Stimulated activated CD8-positive, alpha-beta memory T cell treated with anti-CD3 and anti-CD28 coated beads, Interleukin-15, amount 100 ng/mL, for 1 hour (primary cell): ENCODE data around the gene TAF11.
"Not testable (repeated sequence)": the region's sequence is repeated elsewhere in the genome, so short reads cannot be mapped to it uniquely, and the experiment has no call there.

Source experiments
- DNase-seq: peaks from one replicate; pipeline ENCODE4 v3.0.0-alpha.2; 2020; ENCODE audit warnings: low read depth

The TAF11 gene

DNA sequence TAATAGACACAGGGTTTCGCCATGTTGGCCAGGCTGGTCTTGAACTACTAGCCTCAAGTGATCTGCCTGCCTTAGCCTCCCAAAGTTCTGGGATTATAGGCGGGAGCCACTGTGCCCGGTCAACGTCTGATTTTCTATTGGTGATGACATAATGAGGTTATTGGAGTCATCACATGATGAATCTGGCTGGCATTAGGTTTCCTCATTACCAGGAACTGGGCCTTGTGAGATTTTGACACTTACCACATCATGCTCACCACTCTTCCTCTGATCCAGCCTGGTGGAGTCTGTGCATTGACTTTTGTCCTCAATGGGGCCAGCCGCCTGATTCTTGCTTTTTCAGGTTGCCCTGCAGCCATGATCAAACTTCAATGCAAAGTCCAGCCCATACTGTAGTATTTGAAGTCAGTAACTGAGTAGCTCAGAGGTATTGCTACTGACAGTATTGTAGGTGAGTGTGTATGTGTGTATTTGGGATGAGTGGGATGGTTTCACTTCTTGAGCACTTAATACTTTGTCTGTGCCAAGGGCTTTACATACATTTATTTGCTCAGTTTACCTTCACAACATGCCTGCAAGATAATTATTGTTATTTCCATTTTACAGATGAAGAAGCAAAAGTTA is 17.3 kb upstream of the TAF11 start:
- DNase-seq = no peak

DNA sequence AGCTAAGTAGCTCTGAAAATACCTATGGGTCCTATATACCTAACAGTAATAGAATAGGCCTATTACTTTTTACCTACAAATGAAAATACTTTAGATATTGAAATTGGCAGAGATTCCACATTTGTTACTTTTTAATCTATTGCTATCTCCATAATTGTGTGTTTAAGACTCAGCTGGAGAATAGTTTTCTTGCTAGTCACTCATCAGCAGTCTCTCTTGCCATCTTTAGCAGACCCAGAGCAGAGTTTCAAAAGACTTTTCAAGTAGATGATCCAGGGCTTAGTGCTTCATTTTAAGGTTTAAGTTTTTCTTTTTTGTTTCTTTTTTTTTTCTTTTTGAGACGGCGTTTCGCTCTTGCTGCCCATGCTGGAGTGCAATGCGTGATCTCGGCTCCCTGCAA is 14.1 kb upstream of the TAF11 start:
- no peak for DNase-seq

DNA sequence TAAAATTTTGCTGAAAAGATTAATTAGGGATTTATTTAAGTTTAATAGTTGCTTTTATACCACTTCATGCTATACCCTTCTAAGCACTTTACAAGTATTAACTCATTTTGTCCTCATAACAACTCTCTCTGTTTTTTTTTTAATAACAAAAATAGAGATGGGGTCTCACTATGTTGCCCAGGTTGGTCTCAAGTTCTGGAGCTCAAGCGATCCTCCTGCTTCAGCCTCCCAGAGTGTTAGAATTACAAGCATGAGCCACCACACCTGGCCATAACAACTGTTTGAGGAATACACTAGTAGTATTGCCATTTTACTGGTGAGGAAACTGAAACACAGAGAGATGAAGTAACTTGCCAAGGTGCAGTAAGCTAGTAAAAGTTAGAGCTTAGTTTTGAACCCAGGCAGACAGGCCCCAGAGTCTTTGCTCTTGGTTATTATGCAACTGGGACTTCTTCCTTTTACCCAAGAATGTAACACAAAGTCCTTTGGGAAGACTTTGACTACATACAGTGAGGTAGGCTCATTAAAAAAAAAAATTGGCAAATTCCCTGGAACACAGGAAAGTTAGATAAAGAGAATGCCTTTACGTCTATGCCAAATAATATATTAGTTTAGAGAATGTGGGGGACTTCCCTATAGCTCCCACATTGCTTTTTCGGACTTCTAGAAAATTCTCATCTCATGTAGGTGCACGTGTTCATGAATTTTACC is 12.6 kb upstream of the TAF11 start:
- no peak for DNase-seq

DNA sequence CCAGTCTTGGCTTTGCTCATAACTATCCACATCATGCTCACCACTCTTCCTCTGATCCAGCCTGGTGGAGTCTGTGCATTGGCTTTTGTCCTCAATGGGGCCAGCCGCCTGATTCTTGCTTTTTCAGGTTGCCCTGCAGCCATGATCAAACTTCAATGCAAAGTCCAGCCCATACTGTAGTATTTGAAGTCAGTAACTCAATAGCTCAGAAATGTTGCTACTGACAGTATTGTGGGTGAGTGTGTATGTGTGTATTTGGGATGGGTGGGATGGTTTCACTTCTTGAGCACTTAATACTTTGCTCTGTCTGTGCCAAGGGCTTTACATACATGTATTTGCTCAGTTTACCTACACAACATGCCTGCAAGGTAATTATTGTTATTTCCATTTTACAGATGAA is 11.9 kb upstream of the TAF11 start:
- DNase-seq = not testable (repeated sequence)

DNA sequence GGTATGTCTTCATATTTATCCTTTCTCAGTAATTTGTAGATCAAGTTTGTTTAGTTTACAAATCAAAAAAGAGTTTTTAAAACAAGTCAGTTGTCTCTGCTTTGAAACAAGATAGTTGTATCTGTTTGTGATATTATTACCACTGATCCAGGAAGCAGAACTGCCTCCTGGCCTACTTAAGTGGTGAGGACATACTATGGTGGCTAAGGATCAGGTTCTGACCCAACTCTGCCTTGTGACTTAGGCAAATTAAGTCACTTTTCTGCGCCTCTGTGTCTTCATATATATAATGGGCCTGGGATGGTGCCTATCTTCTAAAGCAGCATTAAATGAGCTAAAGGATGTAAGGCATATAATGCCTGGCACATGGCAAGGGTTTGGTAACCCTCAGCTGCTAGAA is 9.9 kb upstream of the TAF11 start:
- DNase-seq = no peak

DNA sequence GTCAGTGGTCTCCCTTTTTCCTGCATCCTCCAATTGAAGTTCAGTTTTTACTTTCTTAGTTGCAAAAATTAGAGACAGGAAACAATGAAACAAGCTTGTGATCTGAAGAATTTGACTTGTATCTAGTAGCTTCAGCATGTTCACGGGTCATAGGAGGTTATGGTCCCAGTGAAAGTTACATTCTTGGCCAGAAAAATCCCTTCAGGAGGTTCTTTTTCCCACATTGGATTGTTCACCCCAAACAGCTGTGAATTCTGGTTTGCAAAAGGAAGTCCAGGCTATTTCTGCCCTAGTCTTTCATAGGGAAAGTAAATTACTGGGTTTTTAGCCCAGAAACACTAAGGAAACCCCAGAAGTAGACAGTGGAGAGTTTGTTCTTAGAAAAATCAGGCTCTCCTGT is 9.3 kb upstream of the TAF11 start:
- DNase-seq = no peak

DNA sequence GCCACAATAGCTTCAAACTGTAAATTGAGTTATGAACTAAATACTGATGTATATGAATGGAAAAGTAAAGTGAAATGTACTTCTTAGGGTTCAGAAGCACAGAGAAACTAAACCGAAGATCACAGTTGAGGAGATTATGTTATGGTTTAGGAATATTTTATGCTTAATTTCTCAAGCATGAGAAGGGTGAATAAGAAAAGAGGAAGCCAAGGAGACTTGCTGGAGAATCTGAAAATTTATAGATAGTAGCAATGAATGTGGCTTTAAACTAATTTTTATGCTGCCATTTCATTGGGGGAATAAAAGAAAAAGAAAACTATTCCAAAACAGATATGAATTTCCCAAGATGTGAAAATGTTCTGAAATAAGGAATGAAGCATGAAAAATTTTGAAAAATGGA is 6.9 kb upstream of the TAF11 start:
- no peak for DNase-seq

DNA sequence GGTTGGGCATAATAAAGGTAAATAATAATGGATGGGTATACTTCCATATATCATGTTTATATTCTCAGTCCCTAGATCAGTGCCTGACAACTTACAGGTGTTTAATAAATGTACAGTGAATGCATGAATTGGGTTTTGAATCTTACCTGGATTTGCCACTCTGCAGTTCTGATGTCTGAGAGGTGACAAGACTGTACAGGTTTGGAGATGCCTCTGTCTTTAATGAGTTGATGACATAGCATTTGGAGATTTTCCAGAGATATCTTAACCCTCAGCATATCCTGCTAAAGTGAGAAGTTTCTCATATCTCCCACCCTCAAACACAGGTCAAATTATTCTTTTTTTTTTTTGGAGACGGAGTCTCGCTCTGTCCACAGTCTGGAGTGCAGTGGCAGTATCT is 3.5 kb upstream of the TAF11 start:
- no peak for DNase-seq

DNA sequence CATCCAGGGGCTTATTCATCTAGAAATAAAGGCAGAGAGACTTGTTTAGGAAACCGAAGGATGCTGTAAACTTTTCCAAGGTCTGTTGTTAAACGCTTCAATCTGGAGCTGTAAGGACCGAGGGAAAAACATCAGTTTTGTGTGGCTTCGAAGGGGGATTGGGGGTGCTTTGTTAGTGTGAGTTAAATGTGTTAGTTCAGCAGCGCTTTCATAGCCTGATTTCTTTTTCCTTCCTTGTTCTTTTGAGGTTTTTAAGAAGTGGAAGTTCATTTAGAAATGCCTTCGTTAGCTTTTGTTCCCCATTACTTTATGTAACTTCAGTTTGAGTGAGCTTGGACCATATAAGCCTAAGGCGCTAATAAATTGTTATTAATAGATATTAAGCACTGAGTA is 2.7 kb upstream of the TAF11 start:
- no peak for DNase-seq

DNA sequence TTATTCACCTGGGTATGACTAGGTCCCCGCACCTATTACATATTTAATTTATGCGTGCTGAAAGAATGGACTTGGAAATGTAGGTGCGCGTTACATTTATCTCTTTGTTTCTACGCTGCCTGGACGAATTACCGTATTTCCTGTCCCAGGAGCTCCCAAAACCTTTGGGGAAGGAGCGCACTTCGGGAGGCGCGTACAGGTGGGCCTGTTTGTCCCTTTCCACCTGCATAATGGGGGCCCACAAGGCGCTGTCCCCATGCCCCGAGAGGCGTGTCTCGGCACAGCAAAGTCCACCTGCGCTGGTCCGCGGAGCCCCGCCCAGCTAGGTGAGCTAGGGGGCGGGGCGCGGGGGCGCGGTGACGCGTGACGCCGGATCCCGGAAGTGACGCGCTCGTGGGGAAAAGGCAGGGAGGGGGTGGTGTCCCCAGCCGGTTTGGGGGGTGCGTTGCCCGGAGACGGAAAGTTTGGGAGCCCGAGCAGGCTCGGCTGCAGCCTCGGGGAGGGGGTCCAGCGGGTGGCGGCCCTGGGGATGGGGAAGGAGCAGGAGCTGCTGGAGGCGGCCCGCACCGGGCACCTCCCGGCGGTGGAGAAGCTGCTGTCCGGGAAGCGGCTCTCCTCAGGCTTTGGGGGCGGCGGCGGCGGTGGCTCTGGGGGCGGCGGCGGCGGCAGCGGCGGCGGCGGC is 1.2 kb upstream of the TAF11 start, which contains the start of gene ANKS1A:
TSS of gene ANKS1A (plus strand) at position 382 of the 682 bp plus-strand sequence. CDS start at position 530, 148 bp downstream.
- DNase-seq = peak; percentile 87

DNA sequence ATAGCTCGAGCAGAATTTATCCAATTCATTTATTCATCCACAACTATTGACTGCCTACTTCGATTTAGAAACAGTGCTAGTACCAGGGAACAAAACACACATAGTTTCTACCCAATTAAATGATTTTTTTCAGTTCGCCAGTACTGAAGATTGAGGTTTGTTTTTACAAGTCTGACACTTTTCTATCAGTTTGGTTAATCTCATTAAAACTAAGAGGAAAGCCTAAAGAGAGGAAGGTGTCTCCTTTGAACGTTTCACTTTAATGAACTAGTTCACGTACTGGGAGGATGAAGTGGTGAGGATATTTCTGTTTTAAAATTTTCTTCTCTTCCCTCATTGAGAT is 643 bp upstream of the TAF11 start:
- no peak for DNase-seq

DNA sequence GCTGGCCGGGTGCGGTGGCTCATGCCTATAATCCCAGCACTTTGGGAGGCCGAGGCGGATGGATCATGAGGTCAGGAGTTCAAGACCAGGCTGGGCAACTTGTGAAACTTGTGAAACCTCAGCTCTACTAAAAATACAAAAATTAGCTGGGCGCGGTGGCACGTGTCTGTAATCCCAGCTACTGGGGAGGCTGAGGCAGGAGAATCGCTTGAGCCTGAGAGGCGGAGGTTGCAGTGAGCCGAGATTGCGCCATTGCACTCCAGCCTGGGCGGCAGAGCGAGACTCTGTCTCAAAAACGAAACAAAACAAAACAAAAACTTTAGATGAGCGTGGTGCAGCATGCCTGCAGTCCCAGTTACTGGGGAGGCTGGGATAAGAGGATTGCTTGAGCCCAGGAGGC is 2.0 kb downstream of the TAF11 start:
- DNase-seq = not testable (repeated sequence)

DNA sequence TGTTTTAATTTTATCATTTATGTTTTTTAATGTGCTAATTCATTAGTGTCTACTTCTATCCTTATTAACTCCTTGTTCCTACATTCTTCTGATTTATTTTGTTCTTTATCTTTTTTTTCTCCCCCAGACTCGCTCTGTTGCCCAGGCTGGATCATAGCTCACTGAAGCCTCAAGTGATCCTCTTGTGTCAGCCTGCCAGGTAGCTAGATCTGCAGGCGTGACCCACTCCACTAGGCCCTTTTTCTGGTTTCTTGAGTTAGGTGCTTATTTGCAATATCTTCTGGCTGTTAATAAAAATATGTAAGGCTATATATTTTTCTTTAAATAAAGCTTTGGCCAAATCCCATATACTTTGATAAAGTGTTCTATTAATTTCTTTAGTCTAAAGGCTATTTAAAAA is 2.8 kb downstream of the TAF11 start:
- DNase-seq = no peak

DNA sequence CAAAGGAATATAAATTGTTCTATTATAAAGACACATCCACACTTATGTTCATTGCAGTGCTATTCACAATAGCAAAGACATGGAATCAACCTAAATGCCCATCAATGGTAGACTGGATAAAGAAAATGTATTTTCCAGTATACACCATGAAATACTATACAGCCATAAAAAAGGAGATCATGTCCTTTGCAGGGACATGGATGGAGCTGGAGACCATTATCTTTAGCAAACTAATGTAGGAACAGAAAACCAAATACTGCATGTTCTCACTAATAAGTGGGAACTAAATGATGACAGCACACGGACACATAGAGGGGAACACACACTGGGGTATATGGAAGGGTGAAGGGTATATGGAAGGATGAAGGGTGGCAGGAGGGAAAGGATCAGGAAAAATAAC is 3.8 kb downstream of the TAF11 start:
- DNase-seq = not testable (repeated sequence)

DNA sequence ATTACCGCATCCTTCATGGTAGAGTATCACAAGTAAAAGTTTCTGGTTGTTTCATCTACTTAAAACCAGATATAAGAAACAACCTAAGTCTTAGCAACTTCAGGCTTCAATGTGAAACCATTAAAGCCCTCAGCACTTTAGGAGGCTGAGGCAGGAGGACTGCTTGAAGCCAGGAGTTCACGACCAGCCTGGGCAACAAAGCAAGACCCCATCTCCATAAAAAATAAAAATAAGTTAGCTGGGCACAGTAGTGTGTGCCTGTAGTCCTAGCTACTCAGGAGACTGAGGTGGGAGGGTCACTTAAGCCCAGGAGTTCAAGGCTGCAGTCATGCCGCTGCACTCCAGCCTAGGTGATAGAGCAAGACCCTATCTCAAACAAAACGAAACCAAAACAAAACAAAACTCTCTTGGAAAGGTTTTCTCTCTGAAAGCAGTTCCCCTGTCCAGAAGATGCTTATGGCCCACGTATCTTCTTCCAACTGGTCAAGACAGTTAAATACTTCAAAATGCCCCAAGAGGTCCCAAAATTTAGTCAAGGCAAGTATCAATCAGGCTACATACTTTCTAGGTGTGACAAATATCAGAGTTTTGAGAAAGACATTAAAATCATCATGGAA is 9.9 kb downstream of the TAF11 start:
- DNase-seq = no peak

DNA sequence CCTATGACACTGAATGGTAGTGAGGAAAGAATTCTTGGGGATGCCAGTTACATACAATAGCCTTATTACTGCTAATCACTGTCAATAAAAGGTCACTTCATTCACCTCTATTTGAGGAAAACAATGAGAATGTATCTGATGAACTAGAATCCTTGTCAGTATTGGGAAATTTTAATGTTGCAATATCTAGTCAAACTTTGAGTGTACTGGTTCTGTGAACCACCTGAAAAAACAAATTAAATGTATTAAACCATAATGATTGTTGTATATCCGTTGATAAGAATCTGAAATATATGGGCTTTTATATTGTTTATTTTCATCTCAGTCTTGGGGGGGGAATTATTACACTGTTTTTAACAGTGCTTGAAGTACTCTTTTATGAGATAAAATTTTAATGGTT is 10.6 kb downstream of the TAF11 start:
- DNase-seq = no peak

DNA sequence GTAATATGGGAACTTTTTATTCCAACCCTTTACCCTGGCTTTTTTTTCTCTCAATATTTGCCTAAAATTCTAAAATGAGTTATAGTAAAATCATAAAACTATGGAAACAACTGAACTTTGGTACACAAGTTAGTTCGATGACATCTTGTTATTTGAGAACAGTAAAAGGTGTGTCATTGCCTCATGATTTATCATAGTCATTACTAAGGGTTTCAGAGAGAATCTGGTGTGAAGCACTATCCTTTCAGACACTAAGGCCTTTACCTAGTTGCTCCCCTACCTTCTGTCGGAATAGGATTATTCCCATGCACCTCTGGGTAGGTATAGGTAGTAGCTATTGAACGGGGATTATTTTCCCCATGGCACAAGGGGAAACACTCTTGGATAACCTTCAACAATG is 11.4 kb downstream of the TAF11 start:
- DNase-seq = no peak

DNA sequence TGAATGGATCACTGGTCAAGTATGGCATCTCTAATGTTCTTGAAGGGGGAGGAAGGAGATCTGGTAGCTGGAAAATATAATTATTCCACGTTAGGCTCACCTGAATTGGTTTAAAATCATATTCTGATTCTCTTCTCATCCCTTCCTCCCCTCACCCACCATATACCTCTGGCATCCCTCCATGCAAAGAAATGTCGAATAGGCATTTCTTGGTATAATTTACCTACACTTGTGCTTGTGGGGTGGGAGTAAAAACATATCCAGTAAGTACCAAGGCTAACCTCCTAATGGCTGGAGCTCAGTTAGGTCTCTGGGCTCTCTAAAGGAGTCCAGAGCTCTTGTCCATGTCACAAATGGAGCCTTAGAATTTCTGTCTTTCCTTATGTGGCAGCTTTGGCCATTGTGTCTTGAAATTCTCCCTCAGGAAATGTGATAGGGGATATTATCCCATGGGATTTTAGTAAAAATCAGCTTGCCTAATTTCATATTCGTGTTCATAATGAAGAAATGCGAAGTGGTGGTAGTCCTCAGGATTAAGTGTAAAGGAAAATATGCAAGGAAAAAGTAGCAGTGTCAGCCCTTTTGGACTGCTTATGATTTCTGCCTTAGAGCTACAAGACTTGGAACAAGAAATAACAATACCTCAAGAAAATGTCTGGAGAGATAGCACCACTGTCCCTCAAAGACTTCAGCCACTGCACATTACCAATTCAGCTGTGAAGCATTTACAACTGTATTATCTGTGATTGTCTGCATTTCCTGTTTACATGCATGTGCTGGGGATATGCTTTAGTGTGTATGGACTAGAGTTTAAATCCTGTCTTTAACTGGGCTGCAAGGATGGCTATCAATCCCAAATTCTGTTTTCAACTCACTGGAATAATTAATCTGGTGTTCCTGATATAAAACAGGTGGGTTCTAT is 12.3 kb downstream of the TAF11 start:
- DNase-seq = no peak

DNA sequence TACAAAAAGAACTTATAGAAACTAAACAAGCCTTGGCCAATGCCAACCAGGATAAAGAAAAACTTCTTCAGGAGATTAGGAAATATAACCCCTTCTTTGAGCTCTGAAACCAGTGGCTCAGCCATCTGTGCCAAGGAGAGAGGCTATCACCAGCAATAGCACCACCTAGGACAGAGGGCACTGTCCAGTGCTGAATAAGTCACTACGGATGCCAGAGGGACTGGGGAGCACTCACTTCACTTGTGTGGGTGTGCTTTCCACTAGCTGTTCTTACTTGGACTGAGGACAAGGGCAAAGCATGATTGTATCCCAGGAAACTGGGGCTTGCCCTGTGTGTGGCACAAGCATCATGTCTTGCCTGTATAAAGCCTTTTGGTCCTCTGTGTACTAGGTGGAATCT is 15.5 kb downstream of the TAF11 start:
- DNase-seq = no peak

DNA sequence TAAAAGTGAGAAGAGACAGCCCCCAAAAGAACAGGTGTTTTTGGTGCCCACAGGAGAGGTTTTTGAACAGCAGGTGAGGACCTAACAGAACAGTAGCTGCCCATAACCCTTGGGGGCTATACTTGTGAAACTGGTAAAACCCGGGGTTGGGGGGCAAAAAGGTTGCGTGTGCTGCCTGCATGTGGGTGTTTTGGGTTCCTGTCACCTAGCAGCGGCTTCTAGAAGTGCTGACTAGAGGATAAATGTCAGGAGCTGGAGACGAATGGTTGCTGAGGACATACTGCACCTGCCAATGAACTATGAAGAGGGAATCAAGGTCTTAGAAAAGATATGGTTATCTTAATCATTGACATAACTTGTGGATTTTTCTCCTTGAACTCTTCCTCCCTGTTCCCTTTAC is 16.0 kb downstream of the TAF11 start:
- no peak for DNase-seq

DNA sequence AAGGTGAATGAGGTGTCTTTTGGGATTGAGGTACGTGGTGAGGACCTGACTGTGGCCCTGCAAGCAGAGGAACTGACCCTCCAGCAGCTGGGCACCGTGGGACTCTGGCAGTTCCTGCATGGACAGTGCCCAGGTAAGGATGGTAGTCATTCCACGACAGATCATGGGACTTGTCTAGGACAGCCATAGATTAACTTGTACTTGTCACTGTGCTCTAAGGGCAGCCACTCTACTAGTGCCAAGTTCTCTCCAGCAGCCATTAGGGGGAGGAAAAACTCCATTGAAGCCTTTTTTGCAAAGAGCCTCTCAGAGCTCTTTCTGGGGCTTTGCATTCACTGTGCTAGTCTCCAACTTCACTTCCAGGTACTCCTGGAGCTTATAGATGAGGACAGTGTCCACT is 20.4 kb downstream of the TAF11 start:
- no peak for DNase-seq

DNA sequence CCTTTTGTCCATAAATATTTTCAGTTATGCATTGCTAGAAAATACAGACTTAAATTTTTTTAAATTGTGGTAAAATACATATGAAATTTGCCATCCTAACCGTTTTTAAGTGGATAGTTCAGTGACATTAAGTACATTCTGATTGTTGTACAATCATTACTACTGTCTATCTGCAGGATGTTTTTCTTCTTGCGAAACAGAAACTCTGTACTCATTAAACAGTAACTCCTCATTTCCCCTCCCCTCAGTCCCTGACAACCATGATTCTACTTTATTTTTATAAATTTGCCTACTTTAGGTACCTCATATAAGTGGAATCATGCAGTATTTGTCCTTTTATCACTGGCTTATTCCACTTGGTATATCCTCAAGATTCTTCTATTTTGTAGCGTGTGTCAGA is 21.3 kb downstream of the TAF11 start:
- no peak for DNase-seq
